HepG2 (cell line): ENCODE measurements around the gene TSEN54. TPM values are rescaled to one million over a fixed set of nuclear protein-coding genes. Genes with fewer than 3 reads are reported as not detected.
A peak's percentile ranks its signal among the peaks of the same experiment; 100 is the strongest.

ENCODE experiments used
- ATAC-seq: fragments of 200-7000 bp; cut with Tn5 transposase; 3 replicates; pipeline ENCODE4 v1.9.1; 2020; ENCODE audit warnings: mild to moderate bottlenecking, moderate library complexity
- BruUV-seq: library from RNA; stranded (reverse); fragments of 400-500 nt; replicated peaks from 2 replicates; lab custom pipeline; 2021; lab: Mats Ljungman, UMichigan
- CTCF ChIA-PET: fragments of 300-600 bp; formaldehyde crosslinking; extraction: SDS; loops from one replicate; lab custom pipeline; 2021; ENCODE audit warnings: low total read pairs, inconsistent platforms, low intra/inter-chr PET ratio; lab: Yijun Ruan, JAX
- POLR2A ChIA-PET: fragments of 350-600 bp; sonication (Branson Sonifier 250); formaldehyde crosslinking; loops from one replicate; lab custom pipeline; 2020; ENCODE audit warnings: antibody characterized with exemption, inconsistent platforms; lab: Yijun Ruan, JAX
- DNase-seq: peaks from one replicate; pipeline ENCODE4 v3.0.0-alpha.2; 2015; ENCODE audit warnings: low spot score
- FAIRE-seq: peaks from 3 replicates; lab custom pipeline; 2011; peaks lifted over from hg19 to GRCh38; lab: Jason Lieb, UNC
- H2AFZ ChIP-seq: one replicate; pipeline ENCODE4 v1.6.1; 2011; ENCODE audit warnings: low read length, inconsistent platforms
- H3K27ac ChIP-seq: fragments of 300-600 bp; 3 replicates; pipeline ENCODE4 v1.8.0; 2011; ENCODE audit warnings: mixed run types, mild to moderate bottlenecking, mixed read lengths, low read length, inconsistent platforms; ENCODE audit not compliant: insufficient read depth; ENCODE audit errors: extremely low read length
- H3K27me3 ChIP-seq, 2 experiments: fragments of 200-600 bp in 1 of 2; 2 replicates in 1 of 2; 3 replicates in 1 of 2; pipeline versions ENCODE4 v1.6.0 to v1.8.0; 2011; ENCODE audit warnings: low read length in 2 of 2, mild to moderate bottlenecking in 2 of 2, moderate library complexity in 2 of 2, inconsistent platforms in 1 of 2; ENCODE audit not compliant: insufficient read depth in 2 of 2, control insufficient read depth in 1 of 2
- H3K36me3 ChIP-seq, 2 experiments: fragments of 200-600 bp in 1 of 2; replicated peaks in 1 of 2; 2 replicates in 1 of 2; 3 replicates in 1 of 2; pipeline versions ENCODE4 v1.5.1 to v1.8.0; 2011; ENCODE audit warnings: low read length in 2 of 2, inconsistent platforms in 1 of 2; ENCODE audit not compliant: insufficient read depth in 2 of 2, control insufficient read depth in 1 of 2
- H3K4me1 ChIP-seq: 2 replicates; pipeline ENCODE4 v1.5.1; 2012; ENCODE audit warnings: low read length, inconsistent platforms; ENCODE audit not compliant: insufficient read depth
- H3K4me2 ChIP-seq: 2 replicates; pipeline ENCODE4 v1.6.0; 2011; ENCODE audit warnings: low read depth, low read length, inconsistent platforms
- H3K4me3 ChIP-seq, 3 experiments: fragments of 200-600 bp in 1 of 3; sonication (generic), shearing (Covaris generic) in 1 of 3; replicated peaks in 1 of 3; 2 replicates each; pipeline ENCODE4 v1.5.1; 2011 to 2016; ENCODE audit warnings: low read length in 3 of 3, inconsistent platforms in 2 of 3, low read depth in 2 of 3, mild to moderate bottlenecking in 2 of 3, control low read depth in 1 of 3, mixed read lengths in 1 of 3; ENCODE audit not compliant: insufficient read depth in 1 of 3
- H3K79me2 ChIP-seq: one replicate; pipeline ENCODE4 v1.6.1; 2011; ENCODE audit warnings: low read length, inconsistent platforms; ENCODE audit not compliant: insufficient read depth
- H3K9ac ChIP-seq: 2 replicates; pipeline ENCODE4 v1.6.0; 2011; ENCODE audit warnings: mild to moderate bottlenecking, low read depth, low read length, inconsistent platforms; ENCODE audit not compliant: insufficient read depth
- H3K9me3 ChIP-seq: 2 replicates; pipeline ENCODE4 v1.5.1; 2012; ENCODE audit warnings: mild to moderate bottlenecking, low read length
- H4K20me1 ChIP-seq: 2 replicates; pipeline ENCODE4 v1.6.0; 2011; ENCODE audit warnings: inconsistent platforms, mild to moderate bottlenecking, low read length, moderate library complexity; ENCODE audit not compliant: insufficient read depth
- GMEB1 ChIP-seq: sonication (generic); formaldehyde crosslinking; IDR thresholded peaks from 2 replicates; pipeline ENCODE4 v1.5.1; 2020; ENCODE audit warnings: missing genetic modification reagents, mild to moderate bottlenecking, borderline replicate concordance
- NFYB ChIP-seq: sonication (generic); formaldehyde crosslinking; IDR thresholded peaks from 2 replicates; pipeline ENCODE4 v1.4.0; 2020; ENCODE audit warnings: missing genetic modification reagents
- NONO ChIP-seq, 2 experiments: fragments of 450-650 bp in 1 of 2; sonication (generic) in 1 of 2; formaldehyde crosslinking in 1 of 2; IDR thresholded peaks in 1 of 2; conservative IDR thresholded peaks in 1 of 2; 2 replicates each; pipeline versions ENCODE4 v1.6.1 to v1.8.0; 2017 to 2022; ENCODE audit warnings: mild to moderate bottlenecking in 1 of 2, missing genetic modification reagents in 1 of 2, moderate library complexity in 1 of 2
- RBFOX2 ChIP-seq: fragments of 200-400 bp; formaldehyde crosslinking; IDR thresholded peaks from 2 replicates; pipeline ENCODE4 v1.6.1; 2017; ENCODE audit warnings: low read depth, mild to moderate bottlenecking, low read length
- SALL1 ChIP-seq: sonication (generic); formaldehyde crosslinking; IDR thresholded peaks from 2 replicates; pipeline ENCODE4 v1.8.0; 2022; ENCODE audit warnings: mild to moderate bottlenecking, missing genetic modification reagents
- U2AF2 ChIP-seq: fragments of 200-400 bp; formaldehyde crosslinking; IDR thresholded peaks from 2 replicates; pipeline ENCODE4 v1.6.1; 2017; ENCODE audit warnings: low read depth, mild to moderate bottlenecking, low read length
- ZNF331 ChIP-seq: sonication (generic); formaldehyde crosslinking; IDR thresholded peaks from 2 replicates; pipeline ENCODE4 v1.4.0; 2020; ENCODE audit warnings: missing genetic modification reagents
- ZNF546 ChIP-seq: sonication (generic); formaldehyde crosslinking; conservative IDR thresholded peaks from 2 replicates; pipeline ENCODE4 v1.8.1; 2023; ENCODE audit warnings: mild to moderate bottlenecking, missing genetic modification reagents
- ZNF737 ChIP-seq: sonication (generic); formaldehyde crosslinking; IDR thresholded peaks from 2 replicates; pipeline ENCODE4 v1.5.0; 2020; ENCODE audit warnings: missing genetic modification reagents, mild to moderate bottlenecking, borderline replicate concordance
- WGBS: methylation state at CpG from one replicate; pipeline ENCODE4 v1.1.6; 2017; ENCODE audit warnings: low lambda C conversion rate; 5-methylcytosine and 5-hydroxymethylcytosine counted together
- in situ Hi-C: cut with HindIII; loops from 2 replicates; pipeline ENCODE4 v1.10.0; 2017; ENCODE audit warnings: low pct_unique_long_range_greater_than_20kb; ENCODE audit not compliant: extremely low pct_ligation_motif_present
- intact Hi-C: fragments of 100-400 bp; cut with micrococcal nuclease; formaldehyde crosslinking; loops from one replicate; pipeline ENCODE4 v1.10.0; 2022; ENCODE audit not compliant: unreplicated experiment
- polyA plus RNA-seq, 8 experiments: library from polyadenylated mRNA; depleted of rRNA in 3 of 8; stranded (reverse) in 7 of 8; unstranded in 1 of 8; fragments of >200 nt; fragmentation: Illumina TruSeq in 4 of 8; extraction: Trizol in 4 of 8; gene quantifications; 2 replicates each; pipeline versions ENCODE4 v1.2.1 to v1.2.3, GENCODE V29; 2011 to 2016; ENCODE audit warnings: low read depth in 4 of 8, missing spikeins in 1 of 8, mixed read lengths in 1 of 8; ENCODE audit not compliant: insufficient read depth in 1 of 8
- total RNA-seq, 5 experiments: library from RNA; depleted of rRNA; stranded (reverse); fragments of >200 nt; fragmentation: Illumina TruSeq; extraction: Trizol; gene quantifications; 2 replicates each; pipeline ENCODE4 v1.2.3, GENCODE V29; 2016; ENCODE audit warnings: low read depth in 1 of 5
- TF ChIP-seq, protein P1 (sequence below): sonication (generic); formaldehyde crosslinking; IDR thresholded peaks from 2 replicates; pipeline ENCODE4 v1.4.0; 2020; ENCODE audit warnings: missing genetic modification reagents
- TF ChIP-seq, protein P2 (sequence below), 2 experiments: sonication (generic) in 1 of 2; formaldehyde crosslinking in 1 of 2; IDR thresholded peaks; 2 replicates each; pipeline versions ENCODE4 v1.5.1 to v1.6.1; 2011 to 2020; ENCODE audit warnings: borderline replicate concordance in 1 of 2, low read depth in 1 of 2, low read length in 1 of 2, mild to moderate bottlenecking in 1 of 2, missing genetic modification reagents in 1 of 2, moderate library complexity in 1 of 2
- TF ChIP-seq, protein P3 (sequence below): sonication (generic); formaldehyde crosslinking; IDR thresholded peaks from 2 replicates; pipeline ENCODE4 v1.4.0; 2020; ENCODE audit warnings: missing genetic modification reagents, borderline replicate concordance

Gene TSEN54
- total and polyA plus RNA-seq, 2 of the 13 experiments (the other 11 are each of a cell fraction or from before 2014, with no cell fraction given), result 62.9 to 63.3 TPM

DNA sequence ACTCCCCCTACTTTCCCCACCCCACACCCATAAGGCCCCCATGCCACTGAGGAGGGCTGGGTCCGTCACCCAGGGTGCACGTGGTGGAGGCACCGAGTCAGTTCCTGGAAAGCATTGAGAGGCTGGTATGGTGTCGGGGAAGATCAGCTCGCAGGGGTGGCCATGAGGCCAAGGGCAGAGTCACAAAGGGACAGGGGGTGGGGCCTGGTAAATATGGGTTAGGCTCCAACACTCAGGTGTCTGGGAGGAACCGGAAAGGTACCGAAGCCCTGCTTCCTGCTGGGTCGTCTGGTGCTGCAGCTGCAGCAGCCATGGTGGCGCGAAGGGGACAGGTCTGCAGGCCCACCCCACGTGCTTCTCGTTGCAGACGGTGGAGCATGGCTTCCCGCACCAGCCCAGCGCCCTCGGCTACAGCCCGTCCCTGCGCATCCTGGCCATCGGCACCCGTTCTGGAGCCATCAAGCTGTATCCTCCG lies 39.4 kb downstream of the TSEN54 start:
- ChIA-PET CTCF (no interaction called here), POLR2A (interaction anchor here (3.1 kb wide), 1 partner anchor 22 kb away, joined by 39 read pairs; no protein-coding TSS in a partner anchor)
- intact Hi-C loops, result loop anchor here (2.0 kb wide), 1 partner anchor 23 kb away; no protein-coding TSS in a partner anchor
- TF ChIP-seq SALL1 (CRISPR knock-in tag), result peak; percentile 48; the same call in 1 of the 2 replicates
- TF ChIP-seq U2AF2, result no peak
- TF ChIP-seq ZNF737 (CRISPR knock-in tag), result no peak
- TF ChIP-seq, protein P1, sequence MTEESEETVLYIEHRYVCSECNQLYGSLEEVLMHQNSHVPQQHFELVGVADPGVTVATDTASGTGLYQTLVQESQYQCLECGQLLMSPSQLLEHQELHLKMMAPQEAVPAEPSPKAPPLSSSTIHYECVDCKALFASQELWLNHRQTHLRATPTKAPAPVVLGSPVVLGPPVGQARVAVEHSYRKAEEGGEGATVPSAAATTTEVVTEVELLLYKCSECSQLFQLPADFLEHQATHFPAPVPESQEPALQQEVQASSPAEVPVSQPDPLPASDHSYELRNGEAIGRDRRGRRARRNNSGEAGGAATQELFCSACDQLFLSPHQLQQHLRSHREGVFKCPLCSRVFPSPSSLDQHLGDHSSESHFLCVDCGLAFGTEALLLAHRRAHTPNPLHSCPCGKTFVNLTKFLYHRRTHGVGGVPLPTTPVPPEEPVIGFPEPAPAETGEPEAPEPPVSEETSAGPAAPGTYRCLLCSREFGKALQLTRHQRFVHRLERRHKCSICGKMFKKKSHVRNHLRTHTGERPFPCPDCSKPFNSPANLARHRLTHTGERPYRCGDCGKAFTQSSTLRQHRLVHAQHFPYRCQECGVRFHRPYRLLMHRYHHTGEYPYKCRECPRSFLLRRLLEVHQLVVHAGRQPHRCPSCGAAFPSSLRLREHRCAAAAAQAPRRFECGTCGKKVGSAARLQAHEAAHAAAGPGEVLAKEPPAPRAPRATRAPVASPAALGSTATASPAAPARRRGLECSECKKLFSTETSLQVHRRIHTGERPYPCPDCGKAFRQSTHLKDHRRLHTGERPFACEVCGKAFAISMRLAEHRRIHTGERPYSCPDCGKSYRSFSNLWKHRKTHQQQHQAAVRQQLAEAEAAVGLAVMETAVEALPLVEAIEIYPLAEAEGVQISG (CRISPR knock-in tag), result peak; percentile 20; the same call in 1 of the 2 replicates
- no peak for TF ChIP-seq NONO (IDR thresholded peaks at IDR 0.05)
- peak; percentile 58; the same call in 1 of the 2 replicates for TF ChIP-seq NONO (CRISPR knock-in tag; conservative IDR thresholded peaks at IDR 0.05)
- TF ChIP-seq ZNF546, result no peak
- TF ChIP-seq, protein P2, sequence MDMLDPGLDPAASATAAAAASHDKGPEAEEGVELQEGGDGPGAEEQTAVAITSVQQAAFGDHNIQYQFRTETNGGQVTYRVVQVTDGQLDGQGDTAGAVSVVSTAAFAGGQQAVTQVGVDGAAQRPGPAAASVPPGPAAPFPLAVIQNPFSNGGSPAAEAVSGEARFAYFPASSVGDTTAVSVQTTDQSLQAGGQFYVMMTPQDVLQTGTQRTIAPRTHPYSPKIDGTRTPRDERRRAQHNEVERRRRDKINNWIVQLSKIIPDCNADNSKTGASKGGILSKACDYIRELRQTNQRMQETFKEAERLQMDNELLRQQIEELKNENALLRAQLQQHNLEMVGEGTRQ (IDR thresholded peaks at IDR 0.05; ENCODE audit: low read depth, low read length), result no peak
- TF ChIP-seq, protein P2 (CRISPR knock-in tag; IDR thresholded peaks at IDR 0.05; ENCODE audit: borderline replicate concordance), result no peak
- no peak for TF ChIP-seq RBFOX2
- TF ChIP-seq ZNF331 (CRISPR knock-in tag), result no peak
- TF ChIP-seq GMEB1 (CRISPR knock-in tag), result no peak
- TF ChIP-seq, protein P3, sequence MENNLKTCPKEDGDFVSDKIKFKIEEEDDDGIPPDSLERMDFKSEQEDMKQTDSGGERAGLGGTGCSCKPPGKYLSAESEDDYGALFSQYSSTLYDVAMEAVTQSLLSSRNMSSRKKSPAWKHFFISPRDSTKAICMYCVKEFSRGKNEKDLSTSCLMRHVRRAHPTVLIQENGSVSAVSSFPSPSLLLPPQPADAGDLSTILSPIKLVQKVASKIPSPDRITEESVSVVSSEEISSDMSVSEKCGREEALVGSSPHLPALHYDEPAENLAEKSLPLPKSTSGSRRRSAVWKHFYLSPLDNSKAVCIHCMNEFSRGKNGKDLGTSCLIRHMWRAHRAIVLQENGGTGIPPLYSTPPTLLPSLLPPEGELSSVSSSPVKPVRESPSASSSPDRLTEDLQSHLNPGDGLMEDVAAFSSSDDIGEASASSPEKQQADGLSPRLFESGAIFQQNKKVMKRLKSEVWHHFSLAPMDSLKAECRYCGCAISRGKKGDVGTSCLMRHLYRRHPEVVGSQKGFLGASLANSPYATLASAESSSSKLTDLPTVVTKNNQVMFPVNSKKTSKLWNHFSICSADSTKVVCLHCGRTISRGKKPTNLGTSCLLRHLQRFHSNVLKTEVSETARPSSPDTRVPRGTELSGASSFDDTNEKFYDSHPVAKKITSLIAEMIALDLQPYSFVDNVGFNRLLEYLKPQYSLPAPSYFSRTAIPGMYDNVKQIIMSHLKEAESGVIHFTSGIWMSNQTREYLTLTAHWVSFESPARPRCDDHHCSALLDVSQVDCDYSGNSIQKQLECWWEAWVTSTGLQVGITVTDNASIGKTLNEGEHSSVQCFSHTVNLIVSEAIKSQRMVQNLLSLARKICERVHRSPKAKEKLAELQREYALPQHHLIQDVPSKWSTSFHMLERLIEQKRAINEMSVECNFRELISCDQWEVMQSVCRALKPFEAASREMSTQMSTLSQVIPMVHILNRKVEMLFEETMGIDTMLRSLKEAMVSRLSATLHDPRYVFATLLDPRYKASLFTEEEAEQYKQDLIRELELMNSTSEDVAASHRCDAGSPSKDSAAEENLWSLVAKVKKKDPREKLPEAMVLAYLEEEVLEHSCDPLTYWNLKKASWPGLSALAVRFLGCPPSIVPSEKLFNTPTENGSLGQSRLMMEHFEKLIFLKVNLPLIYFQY (CRISPR knock-in tag), result peak; percentile 18; the same call in 1 of the 2 replicates
- no peak for TF ChIP-seq NFYB (CRISPR knock-in tag)

More for the DNA sequence above, 39.4 kb downstream of the TSEN54 start:
- no peak overlapping the region for H3K9ac ChIP-seq
- H3K9me3 ChIP-seq, result no peaks in the 10 kb centered on the region
- FAIRE-seq, result no peak
- no peak overlapping the region for H2AFZ ChIP-seq
- DNase-seq, result no peak
- no peak overlapping the region for H3K4me3 ChIP-seq
- no peak overlapping the region for H3K4me2 ChIP-seq
- no peak for ATAC-seq
- H3K36me3 ChIP-seq, result peaks cover 6 to 10% of the 10 kb centered on the region in 2 experiments; a peak in 3 of 5 replicates
- BruUV-seq, result no TSS peak
- in situ Hi-C loops, result no loop called here
- H3K4me1 ChIP-seq, result peaks cover 90% of the 10 kb centered on the region
- no peaks in the 10 kb centered on the region for H3K27me3 ChIP-seq
- H4K20me1 ChIP-seq, result no peaks in the 10 kb centered on the region
- H3K79me2 ChIP-seq, result peaks cover 3% of the 10 kb centered on the region
- H3K27ac ChIP-seq, result peak overlapping the region; percentile 15
- 72% methylated on average over 21 of the region's 21 CpGs for WGBS
